Keratinocyte (primary cell): ENCODE data around the gene CREB5. TPM values are rescaled to one million over a fixed set of nuclear protein-coding genes. Genes with fewer than 3 reads are reported as not detected.

Experiments used
- DNase-seq: peaks from one replicate; pipeline ENCODE4 v3.0.0-alpha.2; 2011; ENCODE audit warnings: low read depth, missing footprints, low spot score
- FAIRE-seq: peaks from 2 replicates; lab custom pipeline; 2011; peaks lifted over from hg19 to GRCh38; lab: Jason Lieb, UNC
- H2AFZ ChIP-seq: 2 replicates; pipeline ENCODE4 v1.6.0; 2012; ENCODE audit warnings: low read length, control low read depth, inconsistent platforms; ENCODE audit not compliant: control insufficient read depth
- H3K27ac ChIP-seq: 2 replicates; pipeline ENCODE4 v1.5.1; 2011; ENCODE audit warnings: low read length; ENCODE audit not compliant: control insufficient read depth, insufficient read depth
- H3K27me3 ChIP-seq: 3 replicates; pipeline ENCODE4 v1.6.0; 2011; ENCODE audit warnings: low read length; ENCODE audit not compliant: control insufficient read depth, insufficient read depth; ENCODE audit errors: extremely low read depth
- H3K36me3 ChIP-seq, 2 experiments: 2 replicates in 1 of 2; 3 replicates in 1 of 2; pipeline ENCODE4 v1.5.1; 2011; ENCODE audit warnings: low read length in 2 of 2, mild to moderate bottlenecking in 1 of 2; ENCODE audit not compliant: control insufficient read depth in 2 of 2, insufficient read depth in 2 of 2; ENCODE audit errors: extremely low read depth in 1 of 2
- H3K4me1 ChIP-seq: 3 replicates; pipeline ENCODE4 v1.5.1; 2011; ENCODE audit warnings: low read length; ENCODE audit not compliant: control insufficient read depth, insufficient read depth; ENCODE audit errors: extremely low read depth
- H3K4me2 ChIP-seq: 3 replicates; pipeline ENCODE4 v1.6.0; 2011; ENCODE audit warnings: low read depth, low read length; ENCODE audit not compliant: control insufficient read depth, insufficient read depth; ENCODE audit errors: extremely low read depth
- H3K4me3 ChIP-seq, 3 experiments: fragments of 200-600 bp in 1 of 3; sonication (generic) in 1 of 3; 2 replicates in 2 of 3; 3 replicates in 1 of 3; pipeline ENCODE4 v1.5.1; 2011 to 2016; ENCODE audit warnings: low read length in 3 of 3, mild to moderate bottlenecking in 3 of 3, control low read depth in 2 of 3, inconsistent platforms in 1 of 3, low read depth in 1 of 3, mixed read lengths in 1 of 3, mixed run types in 1 of 3, moderate library complexity in 1 of 3; ENCODE audit not compliant: control insufficient read depth in 2 of 3, insufficient read depth in 2 of 3; ENCODE audit errors: extremely low read depth in 1 of 3
- H3K79me2 ChIP-seq: 2 replicates; pipeline ENCODE4 v1.6.0; 2012; ENCODE audit warnings: low read length; ENCODE audit not compliant: control insufficient read depth, insufficient read depth
- H3K9ac ChIP-seq: 3 replicates; pipeline ENCODE4 v1.6.0; 2011; ENCODE audit warnings: low read length; ENCODE audit not compliant: control insufficient read depth, insufficient read depth; ENCODE audit errors: extremely low read depth
- H3K9me1 ChIP-seq: 3 replicates; pipeline ENCODE4 v1.6.0; 2011; ENCODE audit warnings: low read length; ENCODE audit not compliant: control insufficient read depth, insufficient read depth; ENCODE audit errors: extremely low read depth
- H3K9me3 ChIP-seq: 2 replicates; pipeline ENCODE4 v1.5.1; 2012; ENCODE audit warnings: low read depth, low read length; ENCODE audit not compliant: control insufficient read depth
- H4K20me1 ChIP-seq: 3 replicates; pipeline ENCODE4 v1.6.0; 2011; ENCODE audit warnings: low read length; ENCODE audit not compliant: control insufficient read depth, insufficient read depth; ENCODE audit errors: extremely low read depth
- EZH2 ChIP-seq: IDR thresholded peaks from one replicate; pipeline ENCODE4 v1.6.1; 2012; ENCODE audit warnings: inconsistent platforms, mild to moderate bottlenecking, low read length, moderate library complexity
- dilution Hi-C: fragments of 300-500 bp; cut with MboI; formaldehyde crosslinking; loops from one replicate; pipeline ENCODE4 v1.7.0; 2020; ENCODE audit warnings: low sequenced_read_pairs; ENCODE audit not compliant: extremely low pct_ligation_motif_present
- polyA plus RNA-seq, 5 experiments: library from polyadenylated mRNA; depleted of rRNA in 3 of 5; stranded (reverse) in 3 of 5; stranded (forward) in 1 of 5; unstranded in 1 of 5; fragments of >200 nt; gene quantifications; 1 replicate in 1 of 5; 2 replicates in 3 of 5; 3 replicates in 1 of 5; pipeline versions ENCODE4 v1.2.1 to v1.2.3, GENCODE V29; 2011 to 2012; ENCODE audit warnings: missing spikeins in 2 of 5, low read depth in 1 of 5, low replicate concordance in 1 of 5
- TF ChIP-seq, protein P1 (sequence below), 3 experiments: IDR thresholded peaks in 1 of 3; conservative IDR thresholded peaks in 1 of 3; optimal IDR thresholded peaks in 1 of 3; 2 replicates in 2 of 3; 3 replicates in 1 of 3; pipeline versions ENCODE3 to v1.5.1; 2011; ENCODE audit warnings: low read length in 3 of 3, mild to moderate bottlenecking in 3 of 3, moderate library complexity in 2 of 3, control low read depth in 1 of 3, inconsistent platforms in 1 of 3; ENCODE audit not compliant: insufficient read depth in 2 of 3; ENCODE audit errors: extremely low read depth in 1 of 3

The CREB5 gene
- polyA plus RNA-seq, 1 donor (not counting 4 experiments of a cell fraction or from before 2014, with no cell fraction given) = 7.9 TPM

DNA sequence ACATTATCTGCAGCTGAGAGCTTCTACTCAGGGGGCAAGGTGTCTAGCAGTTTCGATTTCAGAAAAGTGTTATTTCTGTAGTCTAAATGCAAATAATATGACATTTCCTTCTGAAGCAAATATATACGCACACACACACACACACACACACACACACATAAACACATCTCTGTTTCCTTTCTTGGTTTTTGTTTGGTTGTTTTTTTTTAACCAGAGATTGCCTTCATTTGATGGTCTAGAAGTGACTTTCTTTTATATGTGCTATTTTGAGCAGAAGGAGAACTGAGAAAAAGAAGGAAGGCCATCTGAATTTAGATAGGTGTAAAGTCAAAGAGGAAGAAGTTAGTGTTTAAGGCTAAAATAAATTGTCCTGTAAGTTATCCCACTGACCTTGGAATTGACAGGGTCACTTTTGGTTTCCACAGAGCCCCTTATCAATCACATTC, 403.6 kb downstream of the CREB5 start:
- Histone ChIP-seq H3K9me1 (no peaks in the 10 kb centered on the region), H2AFZ (no peak overlapping the region), H3K27ac (no peak overlapping the region), H3K36me3 (peaks cover 0 to 3% of the 10 kb centered on the region in 2 experiments), H3K4me1 (peaks cover 3% of the 10 kb centered on the region), H4K20me1 (no peaks in the 10 kb centered on the region), H3K27me3 (no peaks in the 10 kb centered on the region), H3K9me3 (no peaks in the 10 kb centered on the region), H3K4me2 (no peak overlapping the region), H3K79me2 (no peaks in the 10 kb centered on the region), H3K4me3 (no peak overlapping the region), H3K9ac (no peak overlapping the region)
- no peak for DNase-seq
- dilution Hi-C loops = no loop called here
- TF ChIP-seq, protein P1, sequence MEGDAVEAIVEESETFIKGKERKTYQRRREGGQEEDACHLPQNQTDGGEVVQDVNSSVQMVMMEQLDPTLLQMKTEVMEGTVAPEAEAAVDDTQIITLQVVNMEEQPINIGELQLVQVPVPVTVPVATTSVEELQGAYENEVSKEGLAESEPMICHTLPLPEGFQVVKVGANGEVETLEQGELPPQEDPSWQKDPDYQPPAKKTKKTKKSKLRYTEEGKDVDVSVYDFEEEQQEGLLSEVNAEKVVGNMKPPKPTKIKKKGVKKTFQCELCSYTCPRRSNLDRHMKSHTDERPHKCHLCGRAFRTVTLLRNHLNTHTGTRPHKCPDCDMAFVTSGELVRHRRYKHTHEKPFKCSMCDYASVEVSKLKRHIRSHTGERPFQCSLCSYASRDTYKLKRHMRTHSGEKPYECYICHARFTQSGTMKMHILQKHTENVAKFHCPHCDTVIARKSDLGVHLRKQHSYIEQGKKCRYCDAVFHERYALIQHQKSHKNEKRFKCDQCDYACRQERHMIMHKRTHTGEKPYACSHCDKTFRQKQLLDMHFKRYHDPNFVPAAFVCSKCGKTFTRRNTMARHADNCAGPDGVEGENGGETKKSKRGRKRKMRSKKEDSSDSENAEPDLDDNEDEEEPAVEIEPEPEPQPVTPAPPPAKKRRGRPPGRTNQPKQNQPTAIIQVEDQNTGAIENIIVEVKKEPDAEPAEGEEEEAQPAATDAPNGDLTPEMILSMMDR (optimal IDR thresholded peaks at IDR 0.05 in 1 of 3, IDR thresholded peaks at IDR 0.05 in 1 of 3, conservative IDR thresholded peaks at IDR 0.05 in 1 of 3; ENCODE audit: extremely low read depth in 1 of 3, insufficient read depth in 2 of 3, low read length in 3 of 3) = no peak
- no peak for TF ChIP-seq EZH2
- FAIRE-seq = no peak

GRCh38 chr7:28818996-28819395, 406.7 kb downstream of the CREB5 start:
- Histone ChIP-seq H3K27me3 (no peaks in the 10 kb centered on the region), H3K4me2 (no peak overlapping the region), H4K20me1 (no peaks in the 10 kb centered on the region), H3K9ac (no peak overlapping the region), H3K79me2 (no peaks in the 10 kb centered on the region), H3K4me3 (no peak overlapping the region), H3K9me3 (no peaks in the 10 kb centered on the region), H3K27ac (no peak overlapping the region), H3K4me1 (peaks cover 3% of the 10 kb centered on the region), H2AFZ (no peak overlapping the region), H3K9me1 (no peaks in the 10 kb centered on the region), H3K36me3 (peaks cover 0 to 3% of the 10 kb centered on the region in 2 experiments)
- FAIRE-seq (peak; percentile 59), DNase-seq (no peak)
- no peak for TF ChIP-seq EZH2
- TF ChIP-seq, protein P1 (optimal IDR thresholded peaks at IDR 0.05 in 1 of 3, IDR thresholded peaks at IDR 0.05 in 1 of 3, conservative IDR thresholded peaks at IDR 0.05 in 1 of 3; ENCODE audit: extremely low read depth in 1 of 3, insufficient read depth in 2 of 3, low read length in 3 of 3) = no peak
- dilution Hi-C loops = no loop called here
